GM10248 (cell line): ENCODE results near the gene SUCO.
A peak's percentile ranks its signal among the peaks of the same experiment; 100 is the strongest.

Source experiments
- CTCF ChIA-PET: fragments of 300-600 bp; sonication (Branson Sonifier 250); formaldehyde crosslinking; extraction: SDS; loops from one replicate; lab custom pipeline; 2021; ENCODE audit warnings: antibody characterized with exemption; lab: Yijun Ruan, JAX
- POLR2A ChIA-PET: fragments of 350-650 bp; sonication (Branson Sonifier 250); formaldehyde crosslinking; extraction: SDS; loops from one replicate; lab custom pipeline; 2020; ENCODE audit warnings: antibody characterized with exemption; lab: Yijun Ruan, JAX
- DNase-seq: peaks from one replicate; pipeline ENCODE4 v3.0.0; 2012; ENCODE audit errors: extremely low spot score
- CTCF ChIP-seq: IDR thresholded peaks from 2 replicates; pipeline ENCODE4 v1.5.1; 2012; ENCODE audit warnings: mild to moderate bottlenecking, low read depth; ENCODE audit errors: extremely low read depth, missing control alignments, control extremely low read depth

Gene SUCO

GRCh38 chr1:172529304-172529703, 3.6 kb upstream of the SUCO start:
- TF ChIP-seq CTCF, result no peak
- POLR2A ChIA-PET, result no interaction called here
- no peak for DNase-seq
- CTCF ChIA-PET, result no interaction called here

GRCh38 chr1:172530000-172530399, 3.0 kb upstream of the SUCO start:
- no peak for DNase-seq
- TF ChIP-seq CTCF, result no peak
- ChIA-PET CTCF (no interaction called here), POLR2A (no interaction called here)

GRCh38 chr1:172531412-172532182, 1.4 kb upstream of the SUCO start:
- ChIA-PET CTCF (interaction anchor here (1.1 to 1.5 kb wide), 2 partner anchors 11 to 1047 kb away, joined by 3 to 7 read pairs; partner anchors contain the start of gene PRRC2C), POLR2A (interaction anchor here (1.0 to 1.5 kb wide), 3 partner anchors 11 to 586 kb away, joined by 3 to 6 read pairs (median 5); no protein-coding TSS in a partner anchor)
- no peak for TF ChIP-seq CTCF
- DNase-seq, result no peak

DNA sequence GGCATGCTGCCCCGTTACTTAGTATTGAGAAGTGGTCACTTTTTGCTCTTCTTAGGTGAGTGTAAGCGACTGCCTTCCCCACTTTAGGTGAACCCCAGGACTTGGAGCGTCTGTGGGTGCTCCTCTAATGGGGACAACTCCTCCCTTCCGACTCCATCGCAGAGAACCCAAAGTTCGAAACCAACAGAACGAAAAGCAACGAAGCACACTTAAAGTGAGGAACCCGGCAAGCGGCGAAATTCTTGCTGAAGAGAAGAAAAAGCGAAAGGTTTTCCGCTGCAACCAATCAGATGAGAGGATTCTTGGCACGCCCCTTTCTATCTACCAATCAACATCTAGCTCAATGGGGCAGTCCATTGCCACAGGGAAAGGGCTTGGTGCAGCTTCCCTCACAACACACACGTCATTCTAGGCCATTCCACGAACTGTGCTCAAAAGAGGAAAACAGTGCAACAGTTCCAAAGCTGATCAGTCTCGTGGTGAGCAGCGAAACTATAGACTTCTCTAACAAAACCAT, 709 bp upstream of the SUCO start:
- no peak for TF ChIP-seq CTCF
- ChIA-PET POLR2A (interaction anchor here (0.8 to 1.5 kb wide), 4 partner anchors 10 to 585 kb away, joined by 3 to 6 read pairs (median 4); no protein-coding TSS in a partner anchor), CTCF (interaction anchor here (0.6 to 1.5 kb wide), 7 partner anchors 11 to 1047 kb away, joined by 3 to 7 read pairs (median 3); partner anchors contain the start of gene PRRC2C)
- peak; percentile 88 for DNase-seq

DNA sequence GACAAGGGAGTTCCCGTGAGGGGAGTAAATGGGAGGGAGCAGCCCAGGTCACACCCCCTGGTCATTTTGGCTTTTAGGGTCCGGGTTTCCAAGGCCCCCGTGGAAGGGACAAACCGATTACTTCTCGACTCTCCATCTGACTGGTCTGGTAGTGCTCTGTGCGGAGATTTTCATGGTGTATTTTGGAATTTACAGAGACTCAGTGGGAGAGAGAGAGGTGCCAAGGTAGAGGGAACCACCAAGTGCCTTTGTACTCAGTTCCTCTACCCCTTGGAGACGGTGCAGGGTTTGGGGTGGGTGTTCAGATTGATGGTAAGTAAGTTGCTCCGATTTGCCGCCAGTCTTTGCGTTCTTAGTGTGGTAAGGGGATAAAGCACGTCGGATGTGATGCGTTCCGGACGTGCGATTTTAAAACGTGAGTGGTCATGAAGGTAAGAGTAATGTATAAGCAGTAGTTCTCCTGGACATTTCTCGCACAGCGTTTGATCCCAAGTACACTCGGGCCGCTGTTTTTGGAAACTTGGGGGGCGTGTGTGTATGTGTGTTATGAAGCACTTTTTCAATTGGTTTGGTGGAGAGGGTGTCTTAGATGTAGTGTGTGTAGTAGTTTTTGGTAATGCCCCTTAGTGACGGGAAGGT, 682 bp downstream of the SUCO start:
- POLR2A ChIA-PET, result interaction anchor here (1.5 kb wide), 1 partner anchor 12 kb away, joined by 6 read pairs; no protein-coding TSS in a partner anchor
- DNase-seq, result peak; percentile 10
- CTCF ChIA-PET, result interaction anchor here (1.2 to 1.5 kb wide), 3 partner anchors 18 to 1049 kb away, joined by 3 read pairs; partner anchors contain the start of gene PRRC2C
- no peak for TF ChIP-seq CTCF

DNA sequence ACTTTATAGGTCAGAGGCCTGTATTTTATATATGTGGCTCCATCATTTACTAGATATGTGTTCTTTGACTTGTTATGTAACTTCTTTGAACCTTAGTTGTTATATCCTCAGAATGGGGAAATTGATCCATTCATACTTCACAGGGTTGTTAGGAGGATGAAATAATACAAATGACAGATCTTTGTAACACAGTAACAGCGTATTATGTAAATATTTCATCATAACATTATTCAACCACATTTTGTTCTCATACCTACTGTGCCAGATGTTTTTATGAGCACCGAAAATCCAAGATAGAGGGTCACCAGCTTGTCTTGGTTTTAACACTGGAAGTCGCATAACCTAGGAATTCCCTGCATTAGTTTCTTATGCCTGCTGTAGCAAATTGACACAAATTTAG, 3.3 kb downstream of the SUCO start:
- CTCF ChIA-PET, result interaction anchor here (0.8 kb wide), 1 partner anchor 9 kb away, joined by 3 read pairs; no protein-coding TSS in a partner anchor
- POLR2A ChIA-PET, result no interaction called here
- no peak for DNase-seq
- no peak for TF ChIP-seq CTCF
